Mucosa of rectum (tissue), 2 donors: Measurements from ENCODE around the gene LAMA2.

ENCODE experiments used
- H3K27ac ChIP-seq, 2 donors: one replicate each; pipeline ENCODE4 v1.7.0; 2013; ENCODE audit warnings: inconsistent platforms in 2 of 2, low read depth in 2 of 2, low read length in 2 of 2
- H3K27me3 ChIP-seq, 2 donors: one replicate each; pipeline ENCODE4 v1.7.0; 2013; ENCODE audit warnings: low read length in 2 of 2; ENCODE audit not compliant: control insufficient read depth in 2 of 2, insufficient read depth in 2 of 2
- H3K36me3 ChIP-seq, 2 donors: one replicate each; pipeline ENCODE4 v1.7.0; 2013; ENCODE audit warnings: low read length in 2 of 2; ENCODE audit not compliant: control insufficient read depth in 2 of 2, insufficient read depth in 2 of 2
- H3K4me1 ChIP-seq, 2 donors: one replicate each; pipeline ENCODE4 v1.7.0; 2013; ENCODE audit warnings: low read length in 2 of 2, mild to moderate bottlenecking in 1 of 2; ENCODE audit not compliant: control insufficient read depth in 2 of 2, insufficient read depth in 2 of 2
- H3K4me3 ChIP-seq, 2 donors: one replicate each; pipeline ENCODE4 v1.7.0; 2013; ENCODE audit warnings: low read length in 2 of 2
- H3K9ac ChIP-seq, 2 donors: one replicate each; pipeline ENCODE4 v1.7.0; 2013; ENCODE audit warnings: low read length in 2 of 2, low read depth in 1 of 2, mild to moderate bottlenecking in 1 of 2
- H3K9me3 ChIP-seq, 2 donors: one replicate each; pipeline ENCODE4 v1.7.0; 2013; ENCODE audit warnings: low read length in 2 of 2; ENCODE audit not compliant: control insufficient read depth in 2 of 2
- donor health status: healthy.
- donor health status: Normal muscosa, but diverticular disease.

The LAMA2 gene

GRCh38 chr6:129416337-129416990 lies 533.5 kb downstream of the LAMA2 start:
- H3K27ac ChIP-seq = no peak overlapping the region
- no peak overlapping the region for H3K4me3 ChIP-seq
- no peak overlapping the region for H3K9ac ChIP-seq
- no peaks in the 10 kb centered on the region for H3K9me3 ChIP-seq
- H3K36me3 ChIP-seq = no peaks in the 10 kb centered on the region
- no peaks in the 10 kb centered on the region for H3K4me1 ChIP-seq
- H3K27me3 ChIP-seq = no peaks in the 10 kb centered on the region

GRCh38 chr6:129417416-129418086 lies 534.6 kb downstream of the LAMA2 start:
- Histone ChIP-seq H3K36me3 (no peaks in the 10 kb centered on the region), H3K9me3 (no peaks in the 10 kb centered on the region), H3K27me3 (no peaks in the 10 kb centered on the region), H3K4me3 (no peak overlapping the region), H3K9ac (no peak overlapping the region), H3K4me1 (no peaks in the 10 kb centered on the region), H3K27ac (no peak overlapping the region)

GRCh38 chr6:129419324-129419723 lies 536.4 kb downstream of the LAMA2 start:
- H3K4me3 ChIP-seq = no peak overlapping the region
- no peaks in the 10 kb centered on the region for H3K4me1 ChIP-seq
- no peak overlapping the region for H3K27ac ChIP-seq
- no peaks in the 10 kb centered on the region for H3K36me3 ChIP-seq
- H3K27me3 ChIP-seq = no peaks in the 10 kb centered on the region
- H3K9ac ChIP-seq = no peak overlapping the region
- no peaks in the 10 kb centered on the region for H3K9me3 ChIP-seq

GRCh38 chr6:129426343-129426742 lies 543.4 kb downstream of the LAMA2 start:
- no peaks in the 10 kb centered on the region for H3K27me3 ChIP-seq
- H3K4me3 ChIP-seq = no peak overlapping the region
- no peaks in the 10 kb centered on the region for H3K9me3 ChIP-seq
- no peaks in the 10 kb centered on the region for H3K4me1 ChIP-seq
- H3K9ac ChIP-seq = no peak overlapping the region
- H3K36me3 ChIP-seq = no peaks in the 10 kb centered on the region
- no peak overlapping the region for H3K27ac ChIP-seq

- Histone ChIP-seq H3K27ac (no peak overlapping the region), H3K36me3 (no peaks in the 10 kb centered on the region), H3K4me3 (no peak overlapping the region), H3K27me3 (no peaks in the 10 kb centered on the region), H3K9me3 (no peaks in the 10 kb centered on the region), H3K4me1 (no peaks in the 10 kb centered on the region), H3K9ac (no peak overlapping the region)
Measured at GRCh38 chr6:129429956-129430355, 547.0 kb downstream of the LAMA2 start.

- Histone ChIP-seq H3K27ac (no peak overlapping the region), H3K9ac (no peak overlapping the region), H3K27me3 (no peaks in the 10 kb centered on the region), H3K4me3 (no peak overlapping the region), H3K4me1 (no peaks in the 10 kb centered on the region), H3K36me3 (no peaks in the 10 kb centered on the region), H3K9me3 (no peaks in the 10 kb centered on the region)
Measured at GRCh38 chr6:129432738-129433137, 549.8 kb downstream of the LAMA2 start.

- Histone ChIP-seq H3K27ac (no peak overlapping the region), H3K4me1 (no peaks in the 10 kb centered on the region), H3K9me3 (no peaks in the 10 kb centered on the region), H3K27me3 (no peaks in the 10 kb centered on the region), H3K9ac (no peak overlapping the region), H3K4me3 (no peak overlapping the region), H3K36me3 (no peaks in the 10 kb centered on the region)
Measured at GRCh38 chr6:129434091-129434490, 551.2 kb downstream of the LAMA2 start.

GRCh38 chr6:129440691-129441090 lies 557.8 kb downstream of the LAMA2 start:
- no peaks in the 10 kb centered on the region for H3K36me3 ChIP-seq
- H3K9ac ChIP-seq = no peak overlapping the region
- no peaks in the 10 kb centered on the region for H3K9me3 ChIP-seq
- H3K27me3 ChIP-seq = no peaks in the 10 kb centered on the region
- H3K4me1 ChIP-seq = no peaks in the 10 kb centered on the region
- H3K27ac ChIP-seq = no peak overlapping the region
- no peak overlapping the region for H3K4me3 ChIP-seq

- H3K4me1 ChIP-seq = no peaks in the 10 kb centered on the region
- no peaks in the 10 kb centered on the region for H3K9me3 ChIP-seq
- H3K4me3 ChIP-seq = no peak overlapping the region
- H3K9ac ChIP-seq = no peak overlapping the region
- H3K27ac ChIP-seq = no peak overlapping the region
- no peaks in the 10 kb centered on the region for H3K27me3 ChIP-seq
- H3K36me3 ChIP-seq = no peaks in the 10 kb centered on the region
Measured at GRCh38 chr6:129444683-129445082, 561.7 kb downstream of the LAMA2 start.

- no peaks in the 10 kb centered on the region for H3K27me3 ChIP-seq
- H3K4me3 ChIP-seq = no peak overlapping the region
- H3K36me3 ChIP-seq = no peaks in the 10 kb centered on the region
- H3K9ac ChIP-seq = no peak overlapping the region
- no peaks in the 10 kb centered on the region for H3K9me3 ChIP-seq
- H3K4me1 ChIP-seq = no peaks in the 10 kb centered on the region
- no peak overlapping the region for H3K27ac ChIP-seq
Measured at GRCh38 chr6:129446272-129447197, 563.6 kb downstream of the LAMA2 start.
